Fibroblast of villous mesenchyme (primary cell): ENCODE results near the gene PHLPP1. TPM values are rescaled to one million over a fixed set of nuclear protein-coding genes. Genes with fewer than 3 reads are reported as not detected.
A peak's percentile ranks its signal among the peaks of the same experiment; 100 is the strongest.
"Not testable (repeated sequence)": the region's sequence is repeated elsewhere in the genome, so short reads cannot be mapped to it uniquely, and the experiment has no call there.

ENCODE experiments used
- DNase-seq: peaks from one replicate; pipeline ENCODE4 v3.0.0-alpha.2; 2010; ENCODE audit warnings: low read depth
- H3K4me3 ChIP-seq: 2 replicates; pipeline ENCODE4 v1.5.1; 2011; ENCODE audit warnings: low read depth, mild to moderate bottlenecking, low read length
- total RNA-seq: library from RNA; depleted of rRNA; stranded (reverse); fragments of >200 nt; gene quantifications from 2 replicates; pipeline ENCODE4 v1.2.3, GENCODE V29; 2012
- TF ChIP-seq, protein P1 (sequence below): IDR thresholded peaks from 2 replicates; pipeline ENCODE4 v1.5.1; 2012; ENCODE audit warnings: low read depth, mild to moderate bottlenecking, low read length; ENCODE audit not compliant: insufficient read depth

The PHLPP1 gene
- total RNA-seq, 1 donor = 4.7 TPM

DNA sequence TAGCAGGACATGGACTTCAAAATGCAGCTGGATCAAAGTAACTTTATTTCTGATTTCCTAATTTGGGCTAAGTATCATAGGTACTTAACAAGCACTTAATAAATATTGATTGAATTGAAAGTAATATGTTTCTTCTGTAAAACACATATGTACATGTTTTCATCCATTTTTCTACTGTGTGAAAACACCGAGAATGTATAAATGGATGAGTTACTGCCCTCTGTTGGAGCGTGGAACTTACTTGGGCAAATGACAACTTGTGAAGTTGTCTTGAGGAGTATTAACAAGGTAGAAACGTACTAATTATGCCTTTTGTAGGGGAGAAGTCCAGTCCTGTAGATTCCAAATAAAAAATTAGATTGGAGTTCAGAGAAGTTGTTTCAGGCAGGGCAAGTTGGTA, 87.2 kb downstream of the PHLPP1 start:
- H3K4me3 ChIP-seq = no peak overlapping the region
- TF ChIP-seq, protein P1, sequence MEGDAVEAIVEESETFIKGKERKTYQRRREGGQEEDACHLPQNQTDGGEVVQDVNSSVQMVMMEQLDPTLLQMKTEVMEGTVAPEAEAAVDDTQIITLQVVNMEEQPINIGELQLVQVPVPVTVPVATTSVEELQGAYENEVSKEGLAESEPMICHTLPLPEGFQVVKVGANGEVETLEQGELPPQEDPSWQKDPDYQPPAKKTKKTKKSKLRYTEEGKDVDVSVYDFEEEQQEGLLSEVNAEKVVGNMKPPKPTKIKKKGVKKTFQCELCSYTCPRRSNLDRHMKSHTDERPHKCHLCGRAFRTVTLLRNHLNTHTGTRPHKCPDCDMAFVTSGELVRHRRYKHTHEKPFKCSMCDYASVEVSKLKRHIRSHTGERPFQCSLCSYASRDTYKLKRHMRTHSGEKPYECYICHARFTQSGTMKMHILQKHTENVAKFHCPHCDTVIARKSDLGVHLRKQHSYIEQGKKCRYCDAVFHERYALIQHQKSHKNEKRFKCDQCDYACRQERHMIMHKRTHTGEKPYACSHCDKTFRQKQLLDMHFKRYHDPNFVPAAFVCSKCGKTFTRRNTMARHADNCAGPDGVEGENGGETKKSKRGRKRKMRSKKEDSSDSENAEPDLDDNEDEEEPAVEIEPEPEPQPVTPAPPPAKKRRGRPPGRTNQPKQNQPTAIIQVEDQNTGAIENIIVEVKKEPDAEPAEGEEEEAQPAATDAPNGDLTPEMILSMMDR = no peak
- DNase-seq = peak; percentile 12

- TF ChIP-seq, protein P1 = no peak
- peak; percentile 36 for DNase-seq
- H3K4me3 ChIP-seq = no peak overlapping the region
Observed at GRCh38 chr18:62807396-62807795, 92.1 kb downstream of the PHLPP1 start.

DNA sequence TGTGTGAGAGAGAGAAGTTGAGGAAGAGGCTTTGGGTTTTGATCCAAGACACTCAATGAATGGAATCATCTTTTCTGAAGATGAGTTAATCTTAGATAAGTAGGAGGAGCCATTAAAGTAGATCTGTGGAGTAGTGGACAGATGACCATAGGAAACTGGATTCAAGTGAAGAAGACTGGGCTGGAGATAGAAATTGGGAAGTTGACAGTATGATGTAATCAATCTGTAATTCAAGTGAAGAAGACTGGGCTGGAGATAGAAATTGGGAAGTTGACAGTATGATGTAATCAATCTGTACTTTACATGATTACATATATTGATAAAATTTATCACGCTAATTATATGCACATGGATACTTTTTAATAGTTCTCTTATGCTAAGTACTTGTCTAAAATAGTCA, 92.8 kb downstream of the PHLPP1 start:
- DNase-seq = no peak
- TF ChIP-seq, protein P1 = no peak

DNA sequence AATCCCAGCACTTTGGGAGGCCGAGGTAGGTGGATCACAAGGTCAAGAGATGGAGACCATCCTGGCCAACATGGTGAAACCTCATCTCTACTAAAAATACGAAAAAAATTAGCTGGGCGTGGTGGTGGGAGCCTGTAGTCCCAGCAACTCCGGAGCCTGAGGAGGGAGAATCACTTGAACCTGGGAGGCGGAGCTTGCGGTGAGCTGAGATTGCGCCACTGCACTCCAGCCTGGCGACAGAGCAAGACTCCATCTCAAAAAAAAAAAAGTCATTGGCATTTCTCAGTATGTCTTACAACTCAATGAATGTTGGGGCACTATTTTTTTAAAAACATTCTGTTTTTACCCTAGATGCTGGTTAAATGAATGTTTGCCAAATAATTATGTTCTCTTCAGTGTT, 94.1 kb downstream of the PHLPP1 start:
- not testable (repeated sequence) for H3K4me3 ChIP-seq, DNase-seq

More for the DNA sequence above, 92.8 kb downstream of the PHLPP1 start:
- H3K4me3 ChIP-seq = no peak overlapping the region

- H3K4me3 ChIP-seq = no peak overlapping the region
- TF ChIP-seq, protein P1 = no peak
- DNase-seq = peak; percentile 30
Observed at GRCh38 chr18:62809900-62810299, 94.6 kb downstream of the PHLPP1 start.

DNA sequence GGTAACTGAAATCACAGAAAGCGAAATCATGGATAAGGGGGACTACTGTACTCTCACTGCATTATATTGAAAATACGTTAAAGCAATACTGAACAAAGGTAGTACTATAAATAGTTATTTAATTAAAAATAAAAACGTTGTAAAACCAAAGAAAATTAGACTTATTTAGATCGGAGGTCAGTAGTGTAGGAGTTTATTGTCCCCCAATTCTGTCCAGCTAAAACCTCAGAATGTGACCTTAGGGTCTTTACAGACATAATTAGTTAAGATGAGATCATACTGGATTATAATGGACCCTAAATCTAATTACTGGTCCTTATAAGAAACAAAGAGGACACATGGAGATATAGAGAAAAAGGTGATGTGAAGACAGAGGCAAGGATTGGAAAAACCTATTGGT, 95.3 kb downstream of the PHLPP1 start:
- no peak overlapping the region for H3K4me3 ChIP-seq
- DNase-seq = no peak
- TF ChIP-seq, protein P1 = no peak

DNA sequence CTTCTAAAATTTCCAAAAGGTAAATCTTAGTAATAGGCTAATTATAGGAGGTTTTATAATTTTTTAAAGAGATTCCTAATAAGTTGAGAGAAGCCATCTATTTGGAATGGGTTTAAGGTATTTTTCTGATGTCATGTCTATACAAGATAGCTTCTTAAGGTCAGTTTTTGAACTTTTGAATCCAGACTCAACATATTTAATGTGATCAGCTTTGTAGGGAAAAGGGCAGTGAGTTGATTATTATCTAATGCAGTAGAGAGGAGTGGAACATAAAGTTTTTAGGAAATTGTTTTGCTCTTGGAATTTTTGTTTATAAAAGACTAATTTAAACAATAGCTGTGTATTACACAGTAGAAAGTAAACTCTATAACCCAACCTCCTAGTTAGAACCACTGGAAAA, 96.3 kb downstream of the PHLPP1 start:
- H3K4me3 ChIP-seq = no peak overlapping the region
- peak; percentile 13 for DNase-seq
- TF ChIP-seq, protein P1 = no peak
